IMR-90 (cell line): ENCODE results near the gene KLHL2. TPM values are rescaled to one million over a fixed set of nuclear protein-coding genes. Genes with fewer than 3 reads are reported as not detected.
A peak's percentile ranks its signal among the peaks of the same experiment; 100 is the strongest.

Experiments
- ATAC-seq: fragments of 200-7000 bp; cut with Tn5 transposase; 2 replicates; pipeline ENCODE4 v1.9.1; 2020; ENCODE audit warnings: low read depth, mild to moderate bottlenecking, moderate library complexity
- BruUV-seq: library from RNA; stranded (reverse); fragments of 400-500 nt; replicated peaks from 2 replicates; lab custom pipeline; 2021; lab: Mats Ljungman, UMichigan
- CTCF ChIA-PET: fragments of 300-600 bp; formaldehyde crosslinking; extraction: SDS; loops from one replicate; lab custom pipeline; 2021; ENCODE audit warnings: antibody characterized with exemption; lab: Yijun Ruan, JAX
- POLR2A ChIA-PET: fragments of 300-600 bp; sonication (Branson Sonifier 250); formaldehyde crosslinking; loops from one replicate; lab custom pipeline; 2022; ENCODE audit warnings: antibody characterized with exemption; ENCODE audit not compliant: unreplicated experiment; lab: Charles Lee
- DNase-seq: peaks from one replicate; pipeline ENCODE4 v3.0.0; 2013
- H2AFZ ChIP-seq: replicated peaks from 2 replicates; pipeline ENCODE3; 2013; ENCODE audit warnings: low read length, mild to moderate bottlenecking; ENCODE audit not compliant: poor library complexity
- H2AK5ac ChIP-seq: 2 replicates; pipeline ENCODE4 v1.6.1; 2013; ENCODE audit warnings: low read depth, low read length, inconsistent platforms
- H2AK9ac ChIP-seq: replicated peaks from 2 replicates; pipeline ENCODE3; 2013; ENCODE audit warnings: mild to moderate bottlenecking, low read depth, low read length, moderate library complexity; ENCODE audit not compliant: poor library complexity
- H2BK120ac ChIP-seq: 2 replicates; pipeline ENCODE4 v1.6.1; 2013; ENCODE audit warnings: low read depth, low read length, inconsistent platforms
- H2BK15ac ChIP-seq: 3 replicates; pipeline ENCODE4 v1.6.1; 2013; ENCODE audit warnings: low read depth, low read length, inconsistent platforms
- H2BK20ac ChIP-seq: 2 replicates; pipeline ENCODE4 v1.6.1; 2013; ENCODE audit warnings: low read depth, mild to moderate bottlenecking, inconsistent platforms, low read length, moderate library complexity
- H2BK5ac ChIP-seq: 2 replicates; pipeline ENCODE4 v1.6.1; 2013; ENCODE audit warnings: mild to moderate bottlenecking, low read depth, low read length, inconsistent platforms; ENCODE audit not compliant: poor library complexity, severe bottlenecking
- H3K14ac ChIP-seq: replicated peaks from 2 replicates; pipeline ENCODE4 v1.6.1; 2013; ENCODE audit warnings: low read depth, low read length, inconsistent platforms
- H3K18ac ChIP-seq: 2 replicates; pipeline ENCODE4 v1.6.1; 2013; ENCODE audit warnings: low read depth, low read length, control low read depth
- H3K23ac ChIP-seq: 2 replicates; pipeline ENCODE4 v1.6.1; 2013; ENCODE audit warnings: low read depth, low read length, inconsistent platforms
- H3K27ac ChIP-seq: 2 replicates; pipeline ENCODE4 v1.5.1; 2013; ENCODE audit warnings: mild to moderate bottlenecking, control low read depth, low read length; ENCODE audit not compliant: insufficient read depth
- H3K27me3 ChIP-seq: 2 replicates; pipeline ENCODE4 v1.6.1; 2013; ENCODE audit warnings: low read length; ENCODE audit not compliant: control insufficient read depth, insufficient read depth
- H3K36me3 ChIP-seq: 2 replicates; pipeline ENCODE4 v1.6.1; 2013; ENCODE audit warnings: low read length, mixed read lengths; ENCODE audit not compliant: control insufficient read depth, insufficient read depth
- H3K4ac ChIP-seq: 2 replicates; pipeline ENCODE4 v1.6.1; 2013; ENCODE audit warnings: low read depth, low read length, inconsistent platforms
- H3K4me1 ChIP-seq: 2 replicates; pipeline ENCODE4 v1.6.1; 2013; ENCODE audit warnings: low read length, mixed read lengths; ENCODE audit not compliant: control insufficient read depth, insufficient read depth
- H3K4me2 ChIP-seq: 2 replicates; pipeline ENCODE4 v1.6.1; 2013; ENCODE audit warnings: low read depth, mild to moderate bottlenecking, control low read depth, low read length, moderate library complexity
- H3K4me3 ChIP-seq: 2 replicates; pipeline ENCODE4 v1.5.1; 2013; ENCODE audit warnings: low read depth, mild to moderate bottlenecking, control low read depth, low read length, moderate library complexity; ENCODE audit not compliant: insufficient read depth
- H3K56ac ChIP-seq: 2 replicates; pipeline ENCODE4 v1.6.1; 2013; ENCODE audit warnings: low read length, inconsistent platforms; ENCODE audit not compliant: insufficient read depth; ENCODE audit errors: extremely low read depth
- H3K79me1 ChIP-seq, 2 experiments: 2 replicates each; pipeline ENCODE4 v1.6.1; 2013; ENCODE audit warnings: low read length in 2 of 2, inconsistent platforms in 1 of 2, low read depth in 1 of 2
- H3K9ac ChIP-seq: 2 replicates; pipeline ENCODE4 v1.6.1; 2013; ENCODE audit warnings: low read depth, low read length, control low read depth
- H3K9me1 ChIP-seq: 2 replicates; pipeline ENCODE4 v1.6.1; 2013; ENCODE audit warnings: low read length, inconsistent platforms; ENCODE audit not compliant: insufficient read depth
- H3K9me3 ChIP-seq: 2 replicates; pipeline ENCODE4 v1.6.1; 2013; ENCODE audit warnings: low read length; ENCODE audit not compliant: control insufficient read depth, insufficient read depth
- H4K20me1 ChIP-seq: 2 replicates; pipeline ENCODE4 v1.6.1; 2013; ENCODE audit warnings: low read length, inconsistent platforms; ENCODE audit not compliant: insufficient read depth
- H4K5ac ChIP-seq: 2 replicates; pipeline ENCODE4 v1.6.1; 2013; ENCODE audit warnings: mild to moderate bottlenecking, low read depth, low read length, control low read depth
- H4K8ac ChIP-seq, 2 experiments: 2 replicates each; pipeline ENCODE4 v1.6.1; 2013; ENCODE audit warnings: low read depth in 2 of 2, low read length in 2 of 2, control low read depth in 1 of 2, inconsistent platforms in 1 of 2
- H4K91ac ChIP-seq: 2 replicates; pipeline ENCODE4 v1.6.1; 2013; ENCODE audit warnings: low read depth, low read length, inconsistent platforms; ENCODE audit not compliant: insufficient read depth
- BHLHE40 ChIP-seq: fragments of 150-350 bp; IDR thresholded peaks from 2 replicates; pipeline ENCODE4 v1.6.1; 2016; ENCODE audit warnings: mild to moderate bottlenecking, low read depth, low read length
- CEBPB ChIP-seq: IDR thresholded peaks from 2 replicates; pipeline ENCODE4 v1.6.1; 2012; ENCODE audit warnings: low read depth, low read length, improper control_type of control experiment
- CHD1 ChIP-seq: IDR thresholded peaks from 2 replicates; pipeline ENCODE4 v1.6.1; 2012; ENCODE audit warnings: low read depth, low read length, improper control_type of control experiment
- CTCF ChIP-seq: conservative IDR thresholded peaks from 2 replicates; pipeline ENCODE4 v1.5.1; 2012; ENCODE audit warnings: mild to moderate bottlenecking, low read depth, low read length, improper control_type of control experiment
- ELK1 ChIP-seq: fragments of 150-350 bp; IDR thresholded peaks from 2 replicates; pipeline ENCODE4 v1.6.1; 2016; ENCODE audit warnings: low read depth, mild to moderate bottlenecking, low read length, moderate library complexity, borderline replicate concordance
- FOS ChIP-seq: fragments of 150-350 bp; IDR thresholded peaks from 2 replicates; pipeline ENCODE4 v1.6.1; 2016; ENCODE audit warnings: low read depth, low read length
- MAFK ChIP-seq: IDR thresholded peaks from 2 replicates; pipeline ENCODE4 v1.6.1; 2012; ENCODE audit warnings: low read depth, low read length, improper control_type of control experiment
- MAZ ChIP-seq: IDR thresholded peaks from 2 replicates; pipeline ENCODE4 v1.6.1; 2012; ENCODE audit warnings: low read depth, mild to moderate bottlenecking, low read length, improper control_type of control experiment, moderate library complexity, borderline replicate concordance
- NFE2L2 ChIP-seq: fragments of 150-350 bp; IDR thresholded peaks from 2 replicates; pipeline ENCODE4 v1.6.1; 2016; ENCODE audit warnings: low read depth, mild to moderate bottlenecking, low read length
- POLR2A ChIP-seq: IDR thresholded peaks from 2 replicates; pipeline ENCODE4 v1.6.1; 2012; ENCODE audit warnings: mild to moderate bottlenecking, low read depth, low read length
- RFX5 ChIP-seq: IDR thresholded peaks from 2 replicates; pipeline ENCODE4 v1.8.0; 2012; ENCODE audit warnings: low read depth, mild to moderate bottlenecking, low read length, moderate library complexity
- USF2 ChIP-seq: fragments of 150-350 bp; IDR thresholded peaks from 2 replicates; pipeline ENCODE4 v1.6.1; 2017; ENCODE audit warnings: mild to moderate bottlenecking, antibody characterized with exemption, low read length, low read depth
- WGBS, 2 experiments: methylation state at CpG; one replicate each; pipeline versions ENCODE4 v1.1.5 to v1.1.7; 2013; ENCODE audit warnings: missing lambda C conversion rate in 2 of 2; ENCODE audit not compliant: insufficient read length in 1 of 2; ENCODE audit errors: extremely low coverage in 2 of 2; 5-methylcytosine and 5-hydroxymethylcytosine counted together
- dilution Hi-C: fragments of 300-500 bp; cut with HindIII; formaldehyde crosslinking; loops from one replicate; pipeline ENCODE4 v1.14.3; 2018; ENCODE audit warnings: low sequenced_read_pairs; ENCODE audit not compliant: unreplicated experiment
- in situ Hi-C: fragments of 300-500 bp; cut with MboI; formaldehyde crosslinking; loops from 3 replicates; pipeline ENCODE4 v1.14.3; 2019; ENCODE audit warnings: low sequenced_read_pairs, inconsistent platforms, mixed read lengths
- intact Hi-C: fragments of 100-400 bp; cut with micrococcal nuclease; formaldehyde crosslinking; loops from 2 replicates; pipeline ENCODE4 v1.10.0; 2022
- polyA plus RNA-seq, 3 experiments: library from polyadenylated mRNA; depleted of rRNA; stranded (reverse); fragments of >200 nt; gene quantifications; 2 replicates each; pipeline ENCODE4 v1.2.3, GENCODE V29; 2012; ENCODE audit warnings: low replicate concordance in 1 of 3
- total RNA-seq: library from RNA; depleted of rRNA; stranded (reverse); fragments of >200 nt; gene quantifications from 2 replicates; pipeline ENCODE4 v1.2.3, GENCODE V29; 2012

The KLHL2 gene
- total and polyA plus RNA-seq, 2 of the 4 experiments (the other 2 are of a cell fraction): 11.0 to 12.4 TPM

GRCh38 chr4:165327211-165328100, 120.1 kb downstream of the KLHL2 start, which contains the start of gene MSMO1:
MSMO1 (plus strand) TSS chr4:165327669; CDS start chr4:165333371, 5,702 bp downstream.
- Histone ChIP-seq H2BK20ac (no peak within 1 kb of the TSS), H3K9me1 (0 out of 2 replicates have a peak, but pooled peaks cover 4% of the 10 kb centered on the region), H3K18ac (peak within 1 kb of the TSS; percentile 37; the same call in 1 of the 2 replicates), H4K8ac (peak within 1 kb of the TSS; percentile 71 to 81), H3K14ac (peak within 1 kb of the TSS; percentile 80), H4K91ac (0 out of 2 replicates have a peak within 1 kb of the TSS, but pooled peaks have one; percentile 24), H3K36me3 (no peaks in the 10 kb centered on the region), H3K9me3 (no peaks in the 10 kb centered on the region), H3K23ac (peak within 1 kb of the TSS; percentile 90), H3K27me3 (no peaks in the 10 kb centered on the region), H2AFZ (peak within 1 kb of the TSS; percentile 98), H3K4me1 (peaks cover 3% of the 10 kb centered on the region; the same call in 1 of the 2 replicates), H4K5ac (peak within 1 kb of the TSS; percentile 33), H3K4ac (peak within 1 kb of the TSS; percentile 35), H3K27ac (peak within 1 kb of the TSS; percentile 17), H2BK5ac (peak within 1 kb of the TSS; percentile 81), H2AK5ac (peak within 1 kb of the TSS; percentile 59; the same call in 1 of the 2 replicates), H3K4me2 (peak within 1 kb of the TSS; percentile 93), H2AK9ac (peak within 1 kb of the TSS; percentile 85), H2BK120ac (peak within 1 kb of the TSS; percentile 83), H3K79me1 (peaks cover 8 to 26% of the 10 kb centered on the region in 2 experiments), H3K56ac (peak within 1 kb of the TSS; percentile 86), H3K9ac (peak within 1 kb of the TSS; percentile 64), H2BK15ac (peak within 1 kb of the TSS; percentile 45; the same call in 2 of the 3 replicates), H4K20me1 (no peaks in the 10 kb centered on the region), H3K4me3 (peak within 1 kb of the TSS; percentile 79)
- in situ Hi-C loops: loop anchor here (25.0 kb wide), 1 partner anchor 115 kb away; the partner anchor contains the start of gene KLHL2
- ChIA-PET POLR2A (interaction anchor here (0.8 kb wide), 1 partner anchor 13 kb away, joined by 3 read pairs; no protein-coding TSS in a partner anchor), CTCF (no interaction called here)
- 1% methylated on average over 13 of the region's 76 CpGs; no CpG with 5 or more reads in 1 of the 2 experiments for WGBS, 2 experiments
- no TSS peak for BruUV-seq
- intact Hi-C loops: loop anchor here (1.0 to 2.0 kb wide), 3 partner anchors 51 to 215 kb away; partner anchors contain the start of genes CPE, KLHL2 and TMEM192
- peak; percentile 99 for DNase-seq
- dilution Hi-C loops: no loop called here
- peak; percentile 98 for ATAC-seq
- no peak for TF ChIP-seq MAFK
- TF ChIP-seq POLR2A: peak; percentile 69; the same call in 1 of the 2 replicates
- peak; percentile 18 for TF ChIP-seq USF2
- no peak for TF ChIP-seq CHD1
- TF ChIP-seq NFE2L2: no peak; the same call in 1 of the 2 replicates
- peak; percentile 9; the same call in 1 of the 2 replicates for TF ChIP-seq MAZ
- TF ChIP-seq BHLHE40: peak; percentile 29; the same call in 1 of the 2 replicates
- TF ChIP-seq CEBPB: 0 out of 2 replicates have a peak, but pooled peaks have one; percentile 1
- TF ChIP-seq CTCF: no peak
- TF ChIP-seq FOS: peak; percentile 77; the same call in 1 of the 2 replicates
- TF ChIP-seq ELK1: no peak
- 0 out of 2 replicates have a peak, but pooled peaks have one; percentile 47 for TF ChIP-seq RFX5
